Activated naive CD4-positive, alpha-beta T cell (primary cell): ENCODE results near the gene ANAPC13.
A peak's percentile ranks its signal among the peaks of the same experiment; 100 is the strongest.

Source experiments
- DNase-seq, 4 experiments: peaks; one replicate each; lab custom pipeline; 2025; lab: John Stamatoyannopoulos, UW

ANAPC13 gene

DNA sequence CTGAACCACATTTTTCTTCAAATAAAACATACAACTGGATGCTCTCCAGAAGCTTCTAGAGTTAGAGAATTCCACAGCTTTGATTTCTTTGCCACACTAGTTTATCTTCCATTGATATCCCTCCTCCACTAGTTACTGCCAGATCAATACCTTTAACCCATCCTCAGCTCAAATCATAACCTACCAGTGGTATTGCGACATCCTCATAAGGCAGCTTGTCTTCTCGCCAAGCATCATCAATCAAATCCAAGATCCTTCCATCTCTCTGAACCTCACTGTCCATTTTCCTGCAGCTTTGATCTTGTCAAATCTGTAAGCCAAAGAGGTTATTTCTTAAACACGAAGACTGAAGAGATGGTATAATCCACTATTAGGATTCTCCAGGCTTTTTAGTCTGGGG is 3.2 kb downstream of the ANAPC13 start:
- DNase-seq = no peak

DNA sequence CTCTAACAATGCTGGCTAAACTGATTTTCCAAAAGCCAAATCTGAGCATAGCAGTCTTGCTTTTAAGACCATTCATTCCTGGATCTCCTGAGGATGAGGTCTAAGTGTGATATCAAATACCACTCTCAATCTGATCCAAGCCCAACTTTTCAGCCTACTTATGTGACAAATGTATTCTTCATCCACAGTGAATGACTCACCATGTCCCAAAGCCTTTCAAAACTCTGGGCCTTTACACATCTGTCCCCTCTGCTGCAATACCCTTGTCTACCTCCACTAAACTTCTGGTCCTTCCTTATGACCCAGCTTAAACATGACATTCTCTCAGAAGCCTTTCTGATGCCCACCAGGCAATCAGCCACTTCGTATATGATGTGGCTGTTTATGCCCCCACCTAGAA is 4.6 kb downstream of the ANAPC13 start:
- no peak for DNase-seq

DNA sequence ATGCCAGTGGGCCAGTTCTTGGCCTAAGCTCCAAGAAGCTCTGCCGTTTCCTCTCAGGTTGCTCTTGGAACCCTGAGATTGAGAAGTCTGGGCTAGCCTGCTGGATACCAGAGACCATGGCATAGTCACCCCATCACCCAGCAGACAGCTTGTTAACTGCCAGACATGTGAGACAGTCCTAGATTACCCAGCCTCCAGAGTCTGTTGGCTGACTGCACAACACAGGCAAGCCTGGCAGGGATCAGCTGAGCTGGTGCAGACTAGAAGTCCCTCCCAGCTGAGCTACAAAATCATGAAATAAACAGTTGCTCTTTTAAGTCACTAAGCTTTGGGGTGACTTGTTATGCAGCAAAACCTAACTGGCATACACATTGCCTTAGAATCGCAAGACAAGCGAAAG is 5.2 kb downstream of the ANAPC13 start:
- no peak for DNase-seq

DNA sequence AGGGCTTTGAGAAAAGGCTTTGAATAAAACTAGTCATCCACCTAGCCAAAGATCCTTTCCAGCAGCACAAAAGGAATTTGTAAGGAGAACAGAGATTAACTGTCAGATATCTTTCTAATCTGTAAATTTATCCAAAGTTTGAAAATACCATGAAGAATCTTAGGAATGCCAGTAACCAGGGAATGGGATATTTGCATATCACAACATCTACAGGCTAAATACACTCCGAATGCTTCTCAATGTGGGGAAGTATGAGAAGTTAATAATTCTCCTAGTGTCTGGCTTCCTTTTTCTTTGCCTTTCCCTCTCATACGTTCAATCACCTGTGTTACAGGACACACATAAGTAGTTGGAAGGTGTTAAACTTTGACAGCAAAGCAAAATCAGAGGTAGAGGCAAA is 7.8 kb downstream of the ANAPC13 start:
- DNase-seq = no peak

DNA sequence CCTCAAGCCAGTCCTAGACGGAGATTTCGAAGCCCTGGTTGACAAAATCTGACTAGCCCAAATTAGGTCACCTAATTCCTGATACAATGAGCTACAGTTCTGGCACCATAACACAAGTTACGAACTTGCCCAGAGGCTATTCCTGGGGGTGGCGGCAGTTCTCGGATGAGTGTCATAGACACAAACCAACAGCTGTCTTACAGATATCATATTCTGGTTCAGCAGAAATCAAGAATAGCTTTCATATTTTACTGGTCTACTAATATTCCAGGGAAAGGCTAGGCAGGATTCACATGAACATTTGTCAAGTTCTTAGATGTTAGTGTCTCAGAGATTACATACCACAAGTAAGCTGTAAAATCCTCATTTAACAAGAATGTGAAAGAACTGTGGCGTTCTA is 8.8 kb downstream of the ANAPC13 start:
- DNase-seq = no peak

DNA sequence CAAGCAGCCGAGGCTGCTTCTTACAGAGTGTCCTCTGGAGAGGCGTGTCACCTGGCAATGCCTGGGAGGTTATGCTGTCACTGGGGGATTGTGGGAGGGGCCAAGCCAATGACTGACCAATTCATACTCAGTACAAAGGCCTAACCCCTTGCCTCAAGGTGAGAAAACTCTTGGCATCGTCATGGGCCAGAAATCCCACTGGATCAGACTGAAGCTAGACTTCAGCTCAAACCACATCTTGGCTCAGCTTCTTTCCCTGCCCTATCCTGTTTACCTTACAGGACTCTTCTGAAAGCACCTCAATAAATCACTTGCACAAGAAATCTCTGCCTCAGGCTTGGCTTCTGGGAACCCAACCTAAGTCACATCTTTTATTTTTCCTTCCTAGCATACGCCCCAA is 9.5 kb downstream of the ANAPC13 start:
- DNase-seq = no peak

DNA sequence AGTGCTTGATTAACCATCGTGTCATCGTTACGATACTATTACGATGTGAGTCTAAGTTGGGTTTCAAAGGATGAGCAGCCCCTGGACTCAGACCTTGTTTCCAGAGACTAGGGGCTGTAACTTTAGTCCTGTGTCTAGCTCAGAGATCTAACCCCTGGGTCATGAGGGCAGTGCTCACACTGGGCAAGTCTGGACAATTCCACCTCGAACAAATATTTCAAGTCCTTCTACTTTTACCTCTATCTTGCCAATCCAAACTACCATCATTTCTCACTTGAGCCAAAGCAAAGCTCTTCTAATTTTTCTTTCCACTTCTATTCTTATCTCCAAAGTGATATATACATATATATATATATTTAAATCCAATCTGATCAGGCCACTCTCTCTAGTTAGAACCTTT is 10.8 kb downstream of the ANAPC13 start:
- no peak for DNase-seq

DNA sequence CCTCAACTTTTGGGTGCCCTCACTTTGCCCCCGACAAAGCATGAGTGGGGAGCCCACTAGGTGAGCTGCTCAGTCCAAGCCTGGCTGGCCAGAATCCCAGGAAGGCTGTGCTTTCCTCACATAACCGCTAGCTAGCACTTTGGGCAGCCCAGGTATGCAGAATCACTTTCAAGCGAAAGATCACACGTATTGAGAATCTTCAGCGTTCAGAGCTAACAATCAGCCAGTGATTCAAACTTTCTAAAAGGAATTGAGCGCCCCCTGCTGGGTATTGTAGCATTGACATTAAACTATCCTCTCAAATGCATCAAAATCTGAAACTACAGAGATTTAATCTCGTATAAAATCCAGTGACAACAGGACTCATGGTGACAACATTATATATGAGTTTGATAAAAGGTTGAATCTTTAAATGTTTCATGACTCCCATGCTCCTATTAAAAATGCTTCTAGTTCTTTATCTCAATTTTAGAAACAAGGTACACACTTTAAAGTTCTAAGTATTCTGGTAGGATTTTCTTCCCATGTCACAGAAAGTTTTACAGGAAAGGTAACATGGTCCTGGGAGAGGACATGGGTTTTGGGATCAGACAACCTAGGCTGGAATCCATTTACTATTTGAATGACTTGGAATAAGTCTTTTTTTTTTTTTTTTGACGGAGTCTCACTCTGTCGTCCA is 11.8 kb downstream of the ANAPC13 start:
- DNase-seq = peak; percentile 46 to 71 (median 57)

DNA sequence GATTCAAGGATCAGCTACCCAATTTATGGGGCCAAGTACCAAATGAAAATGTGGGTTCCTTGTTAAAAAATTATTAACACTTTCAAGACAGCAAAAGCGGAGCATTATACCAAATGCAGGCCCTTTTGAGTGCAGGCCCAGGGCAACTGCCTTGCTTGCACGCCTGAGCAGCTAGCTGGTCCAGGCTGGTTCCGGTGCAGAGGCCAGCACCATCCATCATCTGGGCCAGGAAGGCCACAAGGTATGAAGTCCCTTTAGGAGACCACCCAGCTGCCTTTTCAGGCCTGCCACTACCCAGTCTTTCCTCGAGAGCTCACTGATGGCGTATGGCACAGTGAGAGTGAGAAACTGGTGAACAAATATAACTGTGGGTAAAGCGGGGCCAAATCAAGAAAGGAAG is 13.0 kb downstream of the ANAPC13 start:
- no peak for DNase-seq

DNA sequence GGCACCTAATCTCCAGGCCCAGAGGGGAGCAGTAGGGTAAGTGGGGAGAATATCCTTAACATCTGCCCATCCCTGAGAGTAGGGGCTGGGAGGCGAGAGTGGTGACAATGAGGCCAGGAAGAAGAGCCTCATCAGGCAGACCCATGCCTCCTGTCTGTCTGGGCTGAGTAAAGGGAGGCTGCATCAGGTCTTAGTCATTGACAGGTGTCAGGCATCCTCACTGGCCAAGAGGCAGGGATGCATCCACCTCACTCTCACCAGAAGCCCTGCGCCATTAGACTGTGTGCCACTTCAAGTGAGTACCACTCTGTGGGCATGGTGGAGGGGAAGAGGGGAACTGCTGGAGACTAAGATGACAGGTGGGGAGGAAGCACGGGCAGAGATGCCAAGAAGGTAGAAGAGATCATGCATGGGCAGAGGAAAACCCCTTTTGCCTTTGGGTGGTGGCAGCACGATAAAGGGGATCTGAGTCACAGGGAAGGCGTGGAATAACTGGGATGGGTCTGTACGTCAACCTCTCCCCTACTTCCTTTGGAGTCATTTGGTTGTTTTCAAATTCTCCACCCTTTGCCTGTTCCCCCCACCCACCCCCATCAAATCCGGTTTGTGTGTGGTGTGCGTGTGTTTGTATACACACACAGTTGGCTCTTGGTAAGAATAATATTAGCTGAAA is 14.1 kb downstream of the ANAPC13 start:
- DNase-seq = no peak

DNA sequence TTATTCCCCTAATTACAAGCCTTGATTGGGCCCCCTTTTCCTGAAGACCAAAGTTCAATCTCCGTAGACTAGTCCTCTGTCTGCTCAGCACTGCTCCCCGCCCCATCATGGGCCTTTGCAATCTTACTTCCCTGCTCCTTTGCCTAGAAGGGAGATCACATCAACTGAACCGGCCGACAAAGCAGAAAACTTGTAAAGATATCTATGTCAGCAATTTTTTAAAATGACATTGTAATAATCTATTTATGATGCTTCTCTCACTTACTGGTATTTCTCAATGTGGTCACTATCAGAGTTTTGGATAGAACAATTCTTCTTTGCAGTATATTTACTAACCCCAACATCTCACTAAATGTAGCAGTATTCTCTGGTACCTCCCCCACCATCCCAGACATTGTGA is 17.3 kb downstream of the ANAPC13 start:
- DNase-seq = no peak

DNA sequence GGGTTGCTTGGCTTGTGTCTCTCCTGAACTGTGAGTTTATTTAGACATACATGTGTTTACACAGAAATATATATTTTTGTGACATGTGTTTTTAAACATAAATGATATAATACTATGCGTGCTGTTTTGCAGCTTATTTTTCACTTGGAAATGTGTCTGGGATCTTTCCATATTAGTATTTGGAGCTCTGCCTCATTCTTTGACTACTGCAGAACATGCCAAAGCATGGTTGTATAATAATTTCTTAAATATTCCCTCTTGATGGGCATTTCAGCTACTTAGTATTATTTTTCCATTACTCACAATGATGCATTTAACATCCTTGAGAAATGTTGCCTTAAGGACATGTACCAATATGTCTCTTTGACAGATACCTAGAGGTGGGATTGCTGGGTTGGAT is 19.5 kb downstream of the ANAPC13 start:
- DNase-seq = no peak

DNA sequence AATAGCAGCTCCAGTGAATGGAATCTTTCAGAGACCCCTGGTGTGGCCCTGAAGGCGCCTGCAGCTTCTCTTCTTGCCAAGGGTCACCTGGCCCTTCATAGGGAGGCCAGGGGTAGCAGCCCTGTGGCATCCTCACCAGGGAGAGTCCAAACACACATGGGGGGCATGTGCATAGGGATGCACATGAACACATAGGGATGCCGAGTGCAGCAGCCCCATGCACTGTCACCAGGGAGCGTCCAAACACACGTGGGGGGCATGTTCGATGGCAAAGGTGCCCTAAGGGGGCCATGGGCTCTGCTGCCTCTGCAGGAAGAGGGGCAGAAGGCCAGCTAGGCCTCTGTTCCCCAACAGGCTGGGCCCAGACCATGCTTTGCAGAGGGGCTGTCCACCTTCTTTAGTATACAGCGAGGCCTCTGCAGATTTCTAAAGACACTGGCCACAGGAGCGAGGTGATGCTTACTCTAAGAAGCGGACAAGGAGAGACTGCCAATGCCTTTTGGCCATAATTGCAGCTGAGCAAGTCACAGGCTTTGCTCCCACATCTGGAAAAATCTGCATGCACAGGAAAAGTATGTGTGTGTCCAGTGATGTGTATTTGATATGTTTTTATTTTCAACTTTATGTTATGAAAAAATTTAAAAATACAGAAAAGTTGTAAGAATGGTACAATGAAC is 21.0 kb downstream of the ANAPC13 start:
- DNase-seq = no peak

DNA sequence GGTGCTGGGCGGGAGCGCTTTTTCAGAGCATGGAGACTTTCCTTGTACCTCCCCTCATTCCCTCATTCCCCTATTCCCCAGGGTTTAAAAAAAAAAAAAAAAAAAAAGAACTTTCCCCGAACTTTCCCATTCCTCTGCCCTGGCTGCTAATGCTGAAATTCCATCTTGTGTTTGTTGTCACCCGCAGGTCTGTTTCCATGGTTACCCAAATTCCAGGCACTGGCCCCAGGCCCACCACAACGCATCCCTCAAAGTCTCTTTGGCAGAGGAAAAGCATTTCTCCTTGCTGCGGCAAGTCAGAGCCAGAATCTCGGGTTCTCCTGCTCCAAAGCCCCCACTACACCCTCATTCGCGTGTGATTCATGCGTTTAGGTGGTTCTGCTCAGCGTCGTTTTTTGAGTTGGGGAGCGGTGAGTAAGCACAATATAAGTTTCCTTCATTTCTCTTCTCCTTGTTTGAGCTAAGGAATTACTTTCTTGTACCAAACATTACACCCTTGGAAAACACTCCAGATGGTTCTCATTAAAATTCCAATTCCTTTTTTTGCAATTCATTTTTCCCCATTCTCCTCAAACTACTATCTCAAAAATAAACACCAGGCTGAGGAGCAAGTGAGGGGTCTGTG is 21.6 kb downstream of the ANAPC13 start:
- DNase-seq = no peak

DNA sequence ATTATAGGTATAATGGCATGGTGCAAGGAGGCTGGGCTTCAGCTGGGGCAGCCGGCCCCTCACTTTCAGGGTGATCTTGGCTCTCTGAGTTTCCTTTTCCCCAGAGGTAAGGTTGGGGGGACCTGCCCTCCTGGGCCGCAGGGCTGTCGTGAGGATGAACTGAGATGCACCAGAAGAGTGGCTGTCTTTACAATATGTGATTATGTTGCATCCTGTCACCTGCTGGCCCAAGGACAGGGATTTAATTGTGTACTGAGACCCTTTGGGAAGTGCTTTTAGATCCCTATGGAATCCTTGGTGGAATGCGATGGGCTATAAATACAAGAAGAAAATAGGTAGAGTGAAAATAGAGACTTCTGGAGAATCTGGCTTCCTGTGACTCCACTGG is 22.1 kb downstream of the ANAPC13 start:
- DNase-seq = no peak

DNA sequence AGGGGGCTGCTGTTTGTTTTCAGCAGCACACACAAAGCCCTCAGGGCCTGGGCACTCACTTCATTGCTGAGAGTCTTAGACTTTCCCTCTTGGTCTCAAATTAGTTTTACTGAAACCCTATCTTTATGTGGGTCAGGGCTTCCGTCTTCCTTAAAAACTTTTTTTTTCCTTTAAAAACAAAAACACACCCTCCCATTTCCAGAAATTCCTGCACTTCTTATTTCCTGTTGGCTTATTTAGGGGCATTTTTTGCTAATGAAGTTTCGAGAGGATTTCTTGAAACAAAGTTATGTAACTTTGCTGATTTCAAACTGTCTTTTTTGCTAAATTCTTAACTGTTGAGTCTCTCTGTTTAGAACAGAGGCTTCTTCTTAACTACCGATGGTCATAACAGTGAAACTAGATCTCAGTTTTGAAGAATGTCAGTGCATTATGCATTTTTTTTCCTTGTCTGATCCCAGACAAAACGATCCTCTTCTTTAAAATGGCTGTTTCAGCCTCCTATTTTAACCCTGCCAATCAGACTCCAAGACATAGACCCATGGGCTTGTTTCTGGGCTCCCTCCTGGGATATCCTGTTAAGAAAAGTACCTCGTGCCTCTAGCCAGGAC is 23.3 kb downstream of the ANAPC13 start:
- no peak for DNase-seq

DNA sequence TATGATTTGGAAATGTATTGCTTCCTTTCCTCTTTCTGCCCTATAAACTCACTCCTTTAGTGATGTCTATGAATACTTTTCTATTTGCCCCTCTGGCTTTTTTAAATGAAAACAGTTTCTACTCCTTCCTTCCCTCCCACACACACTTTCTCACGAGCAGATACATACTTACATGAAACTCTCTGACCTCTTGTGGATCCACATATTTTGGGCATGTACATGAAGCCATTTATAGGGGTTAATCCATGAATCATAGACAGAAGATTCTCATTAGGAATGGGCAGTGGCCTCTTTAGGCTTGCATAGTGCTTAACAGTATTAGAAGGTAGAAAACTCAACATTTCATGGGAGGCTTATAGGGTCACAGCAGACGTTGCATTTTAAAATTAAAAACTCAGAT is 24.8 kb downstream of the ANAPC13 start:
- no peak for DNase-seq

DNA sequence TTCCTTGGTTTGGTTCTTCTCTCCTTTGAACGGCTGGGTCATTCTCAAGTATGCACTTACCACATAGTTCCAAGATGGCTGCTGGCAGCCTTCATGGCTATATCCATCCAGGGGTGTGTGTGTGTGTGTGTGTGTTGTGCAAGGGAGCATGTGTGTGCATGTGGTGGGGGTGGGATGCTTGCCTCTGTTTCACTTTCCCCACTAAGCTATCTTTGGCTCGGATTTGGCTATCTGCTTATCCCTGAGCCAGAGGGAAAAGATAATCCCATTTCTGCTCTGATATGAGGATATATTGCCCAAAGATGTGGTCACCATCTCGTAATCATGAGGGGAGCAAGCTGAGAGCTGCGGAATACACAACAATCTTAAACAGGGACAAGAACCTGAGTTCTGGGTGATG is 26.2 kb downstream of the ANAPC13 start:
- no peak for DNase-seq

DNA sequence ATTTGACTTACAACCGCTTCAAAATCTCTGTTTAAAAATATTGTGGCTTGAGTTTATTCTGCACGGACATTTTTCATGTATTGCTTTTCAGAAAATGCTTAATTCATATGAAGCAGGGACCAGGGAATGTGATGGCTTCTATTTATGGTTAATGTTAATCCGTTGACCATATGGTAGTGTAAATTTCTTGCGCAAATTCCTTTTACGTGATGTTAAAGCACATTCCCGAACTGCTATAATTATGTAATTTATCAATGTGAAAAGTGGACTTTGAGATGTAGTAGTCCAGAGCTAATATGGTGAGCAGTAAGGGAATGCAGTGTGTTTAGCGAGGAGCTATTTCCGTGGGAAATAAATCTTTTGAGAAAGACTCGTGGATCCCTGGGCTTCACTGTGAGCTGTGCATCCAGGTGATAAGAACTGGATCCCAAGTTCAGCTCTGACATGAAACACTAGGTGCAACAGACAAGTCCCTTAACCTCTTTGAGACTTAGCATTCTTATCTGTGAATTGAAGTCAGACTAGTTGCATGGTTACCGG is 27.3 kb downstream of the ANAPC13 start:
- no peak for DNase-seq

DNA sequence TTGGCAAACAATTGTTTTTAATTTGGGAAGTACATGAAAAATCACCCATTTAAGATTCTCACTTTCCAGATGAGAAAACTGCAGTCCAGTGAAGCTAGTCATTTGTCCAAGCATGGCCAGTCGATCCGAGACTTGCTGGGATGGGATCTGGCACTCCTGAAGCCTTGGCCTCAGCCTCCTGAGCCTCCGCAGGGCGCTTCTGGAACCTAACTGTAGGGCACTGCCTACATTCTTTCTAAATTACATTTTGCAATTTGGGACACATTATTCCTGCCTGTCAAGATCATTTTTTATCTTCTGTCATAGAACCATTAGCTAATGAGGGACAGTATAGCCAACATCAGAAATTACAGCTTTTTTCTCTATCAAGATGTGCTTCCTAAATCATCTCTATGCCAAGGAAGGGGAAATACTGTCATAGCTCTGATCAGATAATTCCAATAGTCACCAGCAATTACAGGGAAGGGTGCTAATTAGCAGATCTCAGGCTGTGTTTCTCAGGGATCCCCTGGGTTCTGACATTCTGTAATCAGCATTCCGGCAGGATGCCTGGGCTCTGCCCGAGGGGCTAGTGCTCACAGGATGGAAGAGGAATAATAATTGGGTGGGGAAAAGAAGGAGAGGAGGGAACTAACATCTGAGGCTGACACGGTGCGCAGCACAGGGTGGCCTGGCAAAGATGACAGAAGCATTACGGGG is 28.3 kb downstream of the ANAPC13 start:
- no peak for DNase-seq

DNA sequence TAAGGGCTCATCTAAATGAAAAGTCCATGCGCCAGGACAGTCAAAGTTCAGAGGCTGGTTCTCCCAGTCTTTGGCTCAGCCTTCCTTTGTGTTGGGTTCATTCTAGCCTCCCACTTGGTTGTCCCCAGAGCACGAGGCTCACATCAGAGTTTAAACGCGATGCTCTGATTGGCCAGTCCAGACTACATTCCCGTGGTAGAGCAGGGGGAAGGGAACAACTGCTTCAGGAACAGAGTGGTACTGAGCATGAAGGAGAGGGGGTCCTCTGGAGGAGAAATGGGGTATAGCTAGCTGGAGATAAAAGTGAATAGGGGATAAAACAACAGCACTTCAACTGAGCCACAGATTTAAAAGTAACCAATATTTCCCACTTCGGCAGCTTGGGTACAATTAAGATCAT is 32.2 kb downstream of the ANAPC13 start:
- DNase-seq = no peak

DNA sequence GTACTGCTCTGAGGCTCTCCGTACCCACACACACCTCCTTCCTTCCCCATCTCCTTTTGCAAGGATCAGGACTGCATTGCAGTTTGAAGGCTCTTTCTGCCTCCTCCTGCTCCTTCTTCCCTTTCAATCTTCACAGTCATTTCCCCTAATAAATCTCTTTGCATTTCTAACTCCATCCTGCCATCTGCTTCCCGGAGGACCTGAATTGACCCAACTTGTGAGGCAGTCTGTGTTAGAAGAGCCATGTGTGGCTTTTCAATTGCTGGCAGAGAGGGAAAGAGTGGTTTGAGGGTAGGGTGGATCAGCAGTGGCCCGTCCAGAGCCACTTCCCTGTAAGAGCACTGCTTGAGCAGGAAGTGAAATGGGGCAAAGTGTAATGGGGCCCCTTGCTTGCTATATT is 35.8 kb downstream of the ANAPC13 start:
- no peak for DNase-seq
